ENCODE measurements around the gene TBC1D14.
"Not testable (repeated sequence)": the region's sequence is repeated elsewhere in the genome, so short reads cannot be mapped to it uniquely, and the experiment has no call there.

TBC1D14 gene

GRCh38 chr4:6891436-6892170 is 18.0 kb upstream of the TBC1D14 start:
- no peak for DNase-seq

GRCh38 chr4:6892190-6892908 is 17.3 kb upstream of the TBC1D14 start:
- no peak for DNase-seq

DNA sequence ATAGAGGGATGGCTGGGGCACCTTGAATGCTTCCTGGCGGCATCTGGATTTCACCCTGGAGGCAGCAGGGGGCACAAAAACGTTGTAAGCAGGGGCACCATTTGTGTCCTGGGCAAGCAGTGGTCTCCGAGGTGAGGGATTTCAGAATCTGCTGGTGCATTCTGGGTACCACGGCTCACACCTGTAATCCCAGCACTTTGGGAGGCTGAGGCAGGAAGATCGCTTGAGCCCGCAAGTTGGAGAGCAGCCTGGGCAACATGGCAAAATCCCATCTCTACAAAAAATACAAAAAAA is 16.8 kb upstream of the TBC1D14 start:
- no peak for DNase-seq

- DNase-seq = no peak
These were observed 16.1 kb upstream of the TBC1D14 start for GRCh38 chr4:6893449-6894085.

DNA sequence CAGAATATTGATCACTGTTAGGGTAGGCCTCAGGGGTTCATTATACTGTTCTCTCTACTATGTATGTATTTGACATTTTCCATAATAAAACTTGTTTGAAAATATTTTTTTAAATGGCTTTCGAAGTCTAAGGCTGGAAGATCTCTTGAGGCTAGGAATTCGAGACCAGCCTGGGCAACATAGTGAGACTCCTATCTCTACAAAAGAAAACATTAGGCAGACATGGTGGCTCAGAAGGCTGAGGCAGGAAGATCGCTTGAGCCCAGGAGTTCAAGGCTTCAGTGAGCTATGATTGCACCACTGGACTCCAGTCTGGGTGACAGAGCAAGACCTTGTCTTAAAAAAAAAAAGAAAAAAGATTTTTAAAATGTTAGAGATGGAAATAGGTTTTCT is 15.5 kb upstream of the TBC1D14 start:
- no peak for DNase-seq

- no peak for DNase-seq
These were observed 14.8 kb upstream of the TBC1D14 start for GRCh38 chr4:6894528-6895498.

DNA sequence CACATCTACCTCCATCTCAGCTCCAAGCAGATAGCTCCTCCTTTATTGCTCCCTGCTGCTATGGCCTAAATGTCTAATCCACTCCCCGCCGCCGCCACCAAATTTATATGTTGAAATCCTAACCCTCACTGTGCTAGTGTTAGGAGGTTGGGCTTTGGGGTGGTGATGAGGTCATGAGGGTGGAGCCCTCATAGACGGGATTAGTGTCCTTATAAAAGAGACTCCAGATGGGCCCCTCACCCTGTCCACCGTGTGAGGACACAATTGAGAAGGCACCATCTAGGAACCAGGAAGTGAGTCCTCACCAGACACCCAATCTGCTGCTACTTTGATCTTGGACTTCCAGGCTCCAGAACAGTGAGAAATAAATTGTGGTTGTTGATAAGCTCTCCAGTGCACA is 13.6 kb upstream of the TBC1D14 start:
- no peak for DNase-seq

GRCh38 chr4:6898763-6899162 is 10.9 kb upstream of the TBC1D14 start:
- DNase-seq = no peak

DNA sequence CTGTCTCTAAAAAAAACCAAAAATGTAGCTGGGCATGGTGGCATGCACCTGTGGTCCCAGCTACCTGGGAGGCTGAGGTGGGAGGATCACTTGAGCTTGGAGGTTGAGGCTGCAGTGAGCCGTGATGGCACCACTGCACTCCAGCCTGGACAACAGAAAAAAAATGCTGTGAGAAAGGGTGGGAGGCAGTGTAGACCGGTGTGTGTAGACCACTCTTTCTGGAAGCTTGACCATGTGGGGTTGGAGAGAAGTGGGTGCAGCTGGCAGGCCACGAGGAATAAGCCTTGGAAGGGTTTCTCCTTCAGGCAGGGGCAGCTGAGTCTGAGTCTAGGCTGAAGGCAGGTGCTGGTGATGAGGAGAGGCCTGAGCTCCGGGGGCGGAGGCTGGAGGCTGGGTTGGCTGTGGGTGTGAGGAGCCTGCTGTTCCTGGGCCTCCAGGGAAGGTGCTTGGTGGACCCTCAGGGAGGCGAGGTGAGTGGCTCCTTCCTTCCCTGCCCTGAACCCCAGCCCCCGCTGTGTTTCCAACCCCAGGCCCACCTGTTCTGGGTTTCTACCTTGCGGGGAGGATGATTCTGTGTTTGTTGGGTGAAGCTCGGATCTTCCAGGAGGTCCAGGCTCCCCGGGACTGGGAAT is 9.3 kb upstream of the TBC1D14 start:
- DNase-seq = no peak

- no peak for DNase-seq
These were observed 8.7 kb upstream of the TBC1D14 start for GRCh38 chr4:6900956-6901355.

- DNase-seq = no peak
These were observed 7.8 kb upstream of the TBC1D14 start for GRCh38 chr4:6901669-6902317.

- no peak for DNase-seq
These were observed 7.1 kb upstream of the TBC1D14 start for GRCh38 chr4:6902318-6903042.

DNA sequence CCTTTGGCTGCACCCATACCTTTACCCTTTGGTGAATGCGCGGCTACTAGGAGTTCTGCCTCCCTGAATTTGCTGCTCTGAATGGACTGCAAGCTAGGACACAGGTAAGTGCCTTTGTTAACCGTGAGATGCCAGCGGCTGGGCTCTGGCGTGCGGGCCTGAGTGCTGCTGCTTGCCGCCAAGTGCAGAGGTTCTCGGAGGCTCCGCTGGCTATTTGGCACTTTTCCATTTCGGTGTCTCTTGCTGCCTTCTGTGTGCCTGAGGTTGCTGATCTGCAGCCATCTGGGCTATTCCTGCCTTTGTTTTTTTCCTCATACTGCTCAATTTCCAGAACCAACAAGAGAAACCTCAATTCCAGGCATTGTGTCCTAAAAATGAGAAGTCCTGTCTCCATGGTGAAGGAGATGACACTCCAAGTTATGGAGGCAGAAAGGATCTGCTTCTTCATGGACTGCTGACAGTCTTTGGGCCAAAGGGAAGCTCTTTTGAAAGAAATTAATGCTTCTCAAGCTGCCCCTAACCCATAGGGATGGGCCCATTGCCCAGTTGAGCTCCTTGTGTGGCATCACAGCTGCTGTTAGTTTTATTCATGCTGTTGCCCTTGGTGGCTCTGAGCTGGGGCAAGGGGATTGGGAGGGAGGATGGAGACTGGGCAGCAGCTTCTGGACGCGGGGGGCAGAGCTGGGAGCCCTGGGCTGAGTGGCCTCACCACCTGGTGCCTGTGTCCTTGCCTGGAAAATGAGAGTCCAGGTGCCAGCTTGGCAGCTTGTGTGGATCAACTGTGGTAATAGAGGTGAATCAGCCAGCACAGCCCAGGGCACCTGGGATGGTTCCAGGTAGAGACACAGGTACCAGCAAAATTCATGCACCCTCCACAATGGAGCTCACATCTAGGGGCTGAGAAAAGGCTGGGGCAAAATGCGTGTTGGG is 3.8 kb upstream of the TBC1D14 start:
- peak; percentile 66 for DNase-seq

GRCh38 chr4:6906486-6906885 is 3.1 kb upstream of the TBC1D14 start:
- DNase-seq = not testable (repeated sequence)

DNA sequence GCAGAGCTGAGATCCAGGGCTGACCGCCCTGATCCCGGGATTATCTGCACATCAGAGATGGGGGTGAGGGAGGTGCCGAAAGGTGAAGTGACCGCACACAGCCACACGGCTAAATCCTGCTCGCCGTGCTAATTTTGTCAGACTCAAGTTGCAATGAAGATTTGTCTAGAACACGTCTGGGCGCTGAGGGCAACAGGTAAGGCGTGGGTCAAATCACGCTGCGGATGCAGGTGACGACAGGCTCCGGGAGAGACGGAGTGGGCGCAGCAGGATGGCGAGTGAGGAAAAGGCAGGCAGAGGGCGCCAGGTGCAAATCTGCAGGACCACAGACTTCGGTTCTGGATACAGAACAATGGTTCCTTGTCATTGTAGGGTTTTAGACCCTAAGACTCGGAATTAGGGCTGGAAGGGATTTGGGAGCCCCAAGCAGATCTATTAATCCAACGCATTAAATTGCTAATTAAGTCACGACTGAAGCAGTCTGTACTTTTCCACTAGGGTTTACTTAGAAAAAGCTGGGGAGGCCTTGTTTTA is 1.9 kb upstream of the TBC1D14 start:
- no peak for DNase-seq

DNA sequence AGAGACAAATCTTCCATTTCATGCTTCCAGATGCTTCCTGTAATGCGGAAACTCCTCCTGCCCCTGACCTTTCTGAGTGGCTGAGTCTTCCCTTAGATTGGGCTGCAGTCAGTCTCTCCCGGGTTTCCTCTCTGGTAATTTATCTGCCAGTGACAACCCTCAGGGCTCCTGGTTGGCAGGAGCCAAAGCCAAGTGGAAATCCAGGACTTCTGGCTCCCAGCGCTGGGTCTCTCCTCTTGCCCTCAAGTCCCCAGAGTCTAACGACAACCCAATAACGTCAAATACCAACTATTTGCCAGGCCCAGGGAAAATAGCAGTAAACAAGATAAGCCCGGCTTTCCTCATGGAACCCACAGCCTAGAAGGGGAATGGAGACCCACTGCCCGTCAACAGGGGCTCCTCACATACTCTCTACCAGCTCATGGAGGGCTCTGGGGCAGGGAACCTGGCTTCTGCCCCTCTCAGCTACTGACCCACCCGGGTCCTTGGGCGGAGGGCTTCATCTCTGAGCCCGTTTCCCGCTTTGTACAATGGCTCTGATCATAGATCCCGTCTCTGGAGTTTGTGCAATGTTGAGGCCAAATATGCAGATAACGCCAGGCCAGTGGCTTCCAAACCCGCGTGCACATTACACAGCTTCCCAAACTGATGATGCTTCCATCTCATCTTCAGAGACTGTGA is 1.1 kb upstream of the TBC1D14 start:
- DNase-seq = no peak

- no peak for DNase-seq
These were observed 329 bp downstream of the TBC1D14 start for GRCh38 chr4:6909970-6910339.

GRCh38 chr4:6910340-6910959 is 824 bp downstream of the TBC1D14 start:
- no peak for DNase-seq
